T1000 (cell line): ENCODE measurements around the gene SAP30BP.
A peak's percentile ranks its signal among the peaks of the same experiment; 100 is the strongest.

Experiments
- DNase-seq: peaks from one replicate; lab custom pipeline; 2025; ENCODE audit warnings: mixed read lengths; lab: John Stamatoyannopoulos, UW

The SAP30BP gene

GRCh38 chr17:75666959-75667790, at the start of gene SAP30BP, which contains the start of gene RECQL5:
SAP30BP (plus strand) TSS chr17:75667338; CDS start chr17:75667373, 35 bp downstream.
RECQL5 (minus strand) TSS chr17:75667154; CDS start chr17:75666557, 597 bp downstream.
- DNase-seq, result peak; percentile 96

GRCh38 chr17:75617675-75618074, 49.5 kb upstream of the SAP30BP start:
- DNase-seq, result no peak

GRCh38 chr17:75619506-75620431, 47.4 kb upstream of the SAP30BP start:
- no peak for DNase-seq

GRCh38 chr17:75621489-75621888, 45.6 kb upstream of the SAP30BP start:
- no peak for DNase-seq

- DNase-seq, result no peak
Measured at GRCh38 chr17:75622076-75622475, 45.1 kb upstream of the SAP30BP start.

- DNase-seq, result no peak
Measured at GRCh38 chr17:75622771-75623273, 44.3 kb upstream of the SAP30BP start.

GRCh38 chr17:75623386-75623785, 43.8 kb upstream of the SAP30BP start:
- DNase-seq, result no peak

GRCh38 chr17:75624021-75624420, 43.1 kb upstream of the SAP30BP start:
- DNase-seq, result no peak

- no peak for DNase-seq
Measured at GRCh38 chr17:75624714-75625345, 42.3 kb upstream of the SAP30BP start.

- no peak for DNase-seq
Measured at GRCh38 chr17:75625813-75626486, 41.2 kb upstream of the SAP30BP start.

- no peak for DNase-seq
Measured at GRCh38 chr17:75626496-75627038, 40.6 kb upstream of the SAP30BP start.

GRCh38 chr17:75627094-75627493, 40.0 kb upstream of the SAP30BP start:
- no peak for DNase-seq

GRCh38 chr17:75628425-75628824, 38.7 kb upstream of the SAP30BP start:
- DNase-seq, result no peak

GRCh38 chr17:75629157-75629556, 38.0 kb upstream of the SAP30BP start:
- no peak for DNase-seq

- no peak for DNase-seq
Measured at GRCh38 chr17:75630071-75630917, 36.8 kb upstream of the SAP30BP start.

- DNase-seq, result no peak
Measured at GRCh38 chr17:75631353-75631752, 35.8 kb upstream of the SAP30BP start.

GRCh38 chr17:75632428-75632827, 34.7 kb upstream of the SAP30BP start:
- no peak for DNase-seq

GRCh38 chr17:75632863-75633485, 34.2 kb upstream of the SAP30BP start, which contains the start of gene SMIM5:
SMIM5 (plus strand) TSS chr17:75633434; CDS start chr17:75640202, 6,768 bp downstream.
- peak; percentile 83 for DNase-seq
